GM12878 (cell line): ENCODE measurements around the gene GPR68. TPM values are rescaled to one million over a fixed set of nuclear protein-coding genes. Genes with fewer than 3 reads are reported as not detected.

Source experiments
- ATAC-seq: fragments of 200-7000 bp; cut with Tn5 transposase; 3 replicates; pipeline ENCODE4 v1.9.1; 2020; ENCODE audit warnings: mild to moderate bottlenecking, moderate library complexity
- BruUV-seq: library from RNA; stranded (reverse); fragments of 400-500 nt; replicated peaks from 2 replicates; lab custom pipeline; 2021; lab: Mats Ljungman, UMichigan
- CTCF ChIA-PET: fragments of 300-600 bp; sonication (Branson Sonifier 250); formaldehyde crosslinking; extraction: SDS; loops from one replicate; lab custom pipeline; 2021; ENCODE audit warnings: inconsistent platforms; lab: Yijun Ruan, JAX
- POLR2A ChIA-PET: fragments of 350-600 bp; formaldehyde crosslinking; extraction: SDS; loops from one replicate; lab custom pipeline; 2021; ENCODE audit warnings: inconsistent platforms; lab: Charles Lee
- RAD21 ChIA-PET: fragments of 300-600 bp; sonication (Branson Sonifier 250); formaldehyde crosslinking; loops from one replicate; lab custom pipeline; 2023; ENCODE audit warnings: antibody characterized with exemption; ENCODE audit not compliant: unreplicated experiment; lab: Charles Lee
- SMC1A ChIA-PET: fragments of 300-600 bp; sonication (Branson Sonifier 250); formaldehyde crosslinking; loops from one replicate; lab custom pipeline; 2023; ENCODE audit not compliant: unreplicated experiment, uncharacterized antibody; lab: Charles Lee
- DNase-seq: peaks from one replicate; pipeline ENCODE4 v3.0.0-alpha.2; 2011; ENCODE audit warnings: low read depth, low spot score
- FAIRE-seq: peaks from 3 replicates; lab custom pipeline; 2011; peaks lifted over from hg19 to GRCh38; lab: Jason Lieb, UNC
- H2AFZ ChIP-seq: 2 replicates; pipeline ENCODE4 v1.6.0; 2011; ENCODE audit warnings: low read depth, low read length, control low read depth; ENCODE audit not compliant: control insufficient read depth
- H3K27ac ChIP-seq: 2 replicates; pipeline ENCODE4 v1.5.1; 2011; ENCODE audit warnings: control low read depth; ENCODE audit not compliant: control insufficient read depth, insufficient read depth
- H3K27me3 ChIP-seq, 2 experiments: replicated peaks in 1 of 2; 2 replicates each; pipeline versions ENCODE4 v1.6.0 to v1.6.1; 2011; ENCODE audit warnings: low read length in 1 of 2; ENCODE audit not compliant: control insufficient read depth in 2 of 2, insufficient read depth in 2 of 2
- H3K36me3 ChIP-seq, 2 experiments: 2 replicates each; pipeline ENCODE4 v1.5.1; 2011; ENCODE audit warnings: low read length in 1 of 2; ENCODE audit not compliant: control insufficient read depth in 2 of 2, insufficient read depth in 2 of 2
- H3K4me1 ChIP-seq: 2 replicates; pipeline ENCODE4 v1.6.1; 2011; ENCODE audit warnings: mild to moderate bottlenecking, low read length, moderate library complexity, mixed read lengths; ENCODE audit not compliant: control insufficient read depth, insufficient read depth
- H3K4me2 ChIP-seq: 2 replicates; pipeline ENCODE4 v1.6.0; 2011; ENCODE audit warnings: control low read depth; ENCODE audit not compliant: control insufficient read depth, insufficient read depth
- H3K4me3 ChIP-seq: fragments of 200-600 bp; sonication (generic); 2 replicates; pipeline ENCODE4 v1.5.1; 2016
- H3K79me2 ChIP-seq: 2 replicates; pipeline ENCODE4 v1.6.0; 2011; ENCODE audit warnings: low read length; ENCODE audit not compliant: control insufficient read depth, insufficient read depth
- H3K9ac ChIP-seq: 2 replicates; pipeline ENCODE4 v1.8.0; 2011; ENCODE audit warnings: low read length, control low read depth, mixed read lengths; ENCODE audit not compliant: control insufficient read depth, insufficient read depth
- H3K9me3 ChIP-seq: replicated peaks from 3 replicates; pipeline ENCODE4 v1.5.1; 2011; ENCODE audit warnings: mild to moderate bottlenecking, low read length; ENCODE audit not compliant: control insufficient read depth, insufficient read depth
- H4K20me1 ChIP-seq: 2 replicates; pipeline ENCODE4 v1.6.0; 2011; ENCODE audit not compliant: control insufficient read depth, insufficient read depth
- CEBPB ChIP-seq, 2 experiments: fragments of 150-350 bp in 1 of 2; IDR thresholded peaks; 2 replicates each; pipeline ENCODE4 v1.6.1; 2012 to 2014; ENCODE audit warnings: low read depth in 2 of 2, low read length in 2 of 2, borderline replicate concordance in 1 of 2, inconsistent platforms in 1 of 2
- CREB1 ChIP-seq: IDR thresholded peaks from 2 replicates; pipeline ENCODE4 v1.6.1; 2012; ENCODE audit warnings: low read depth, mild to moderate bottlenecking, inconsistent platforms
- ELK1 ChIP-seq: IDR thresholded peaks from 2 replicates; pipeline ENCODE4 v1.6.1; 2012; ENCODE audit warnings: low read depth, low read length, improper control_type of control experiment
- FOS ChIP-seq: IDR thresholded peaks from 3 replicates; pipeline ENCODE4 v1.6.1; 2011; ENCODE audit warnings: borderline replicate concordance; ENCODE audit not compliant: insufficient read length; ENCODE audit errors: extremely low read depth
- FOXM1 ChIP-seq: IDR thresholded peaks from 2 replicates; pipeline ENCODE4 v1.6.1; 2012; ENCODE audit warnings: low read depth, mild to moderate bottlenecking, inconsistent platforms, low read length, moderate library complexity
- HCFC1 ChIP-seq: fragments of 150-350 bp; IDR thresholded peaks from 2 replicates; pipeline ENCODE4 v1.6.1; 2014; ENCODE audit warnings: low read length
- KLF5 ChIP-seq: fragments of 450-650 bp; IDR thresholded peaks from 2 replicates; pipeline ENCODE4 v1.6.1; 2014; ENCODE audit warnings: mild to moderate bottlenecking; ENCODE audit not compliant: partially characterized antibody
- MEF2A ChIP-seq: IDR thresholded peaks from 2 replicates; pipeline ENCODE4 v1.6.1; 2011; ENCODE audit warnings: low read depth, mild to moderate bottlenecking, low read length, moderate library complexity; ENCODE audit not compliant: insufficient read depth
- MTA2 ChIP-seq: fragments of 450-650 bp; IDR thresholded peaks from 2 replicates; pipeline ENCODE4 v1.6.1; 2016; ENCODE audit warnings: low read depth, mild to moderate bottlenecking, moderate library complexity
- RELA ChIP-seq: fragments of 450-650 bp; IDR thresholded peaks from 2 replicates; pipeline ENCODE4 v1.8.0; 2014; ENCODE audit warnings: borderline replicate concordance; ENCODE audit not compliant: partially characterized antibody
- SUZ12 ChIP-seq: fragments of 200-600 bp; sonication (generic); IDR thresholded peaks from one replicate; pipeline ENCODE4 v1.6.1; 2018; ENCODE audit warnings: antibody characterized with exemption, mild to moderate bottlenecking; ENCODE audit not compliant: unreplicated experiment
- ZBED1 ChIP-seq: IDR thresholded peaks from 2 replicates; pipeline ENCODE4 v1.6.1; 2016; ENCODE audit warnings: borderline replicate concordance
- ZNF24 ChIP-seq: fragments of 450-650 bp; IDR thresholded peaks from 2 replicates; pipeline ENCODE4 v1.6.1; 2017; ENCODE audit warnings: antibody characterized with exemption, mild to moderate bottlenecking
- ZNF274 ChIP-seq: IDR thresholded peaks from one replicate; pipeline ENCODE4 v1.8.0; 2011; ENCODE audit not compliant: insufficient read length, insufficient read depth
- WGBS: methylation state at CpG from one replicate; pipeline ENCODE4 v1.1.6; 2016; ENCODE audit warnings: low lambda C conversion rate; ENCODE audit not compliant: insufficient replicate concordance, insufficient coverage; ENCODE audit errors: missing lambda C conversion rate; 5-methylcytosine and 5-hydroxymethylcytosine counted together
- in situ Hi-C: fragments of 300-500 bp; cut with MboI; formaldehyde crosslinking; loops from 9 replicates; pipeline ENCODE4 v1.14.3; 2018; ENCODE audit warnings: mixed read lengths
- intact Hi-C: fragments of 100-400 bp; cut with micrococcal nuclease; formaldehyde crosslinking; loops from one replicate; pipeline ENCODE4 v1.14.2; 2022; ENCODE audit not compliant: unreplicated experiment
- polyA plus RNA-seq, 11 experiments: library from polyadenylated mRNA; depleted of rRNA in 4 of 11; unstranded in 6 of 11; stranded (reverse) in 5 of 11; fragments of >200 nt; fragmentation: Nextera tagmentation in 4 of 11; fragmentation: Illumina TruSeq in 1 of 11; extraction: Ambion mirVana in 4 of 11; extraction: Trizol in 1 of 11; gene quantifications; 1 replicate in 1 of 11; 2 replicates in 10 of 11; pipeline versions ENCODE4 v1.2.1 to v1.2.3, GENCODE V29; 2011 to 2016; ENCODE audit warnings: inconsistent platforms in 2 of 11, missing spikeins in 2 of 11, low read depth in 1 of 11
- total RNA-seq, 4 experiments: library from RNA; depleted of rRNA in 3 of 4; stranded (reverse); fragments of >200 nt in 3 of 4; fragmentation: Illumina TruSeq in 1 of 4; extraction: Trizol in 1 of 4; gene quantifications; 2 replicates each; pipeline versions ENCODE4 v1.2.1 to v1.2.3, GENCODE V29; 2013 to 2021
- TF ChIP-seq, protein P1 (sequence below): fragments of 450-650 bp; IDR thresholded peaks from 2 replicates; pipeline ENCODE4 v1.6.1; 2016; ENCODE audit warnings: mild to moderate bottlenecking, moderate library complexity, borderline replicate concordance
- TF ChIP-seq, protein P2 (sequence below): fragments of 450-650 bp; IDR thresholded peaks from 2 replicates; pipeline ENCODE4 v1.6.1; 2017; ENCODE audit warnings: low read depth, mild to moderate bottlenecking, moderate library complexity

Gene GPR68
- total and polyA plus RNA-seq, 10 of the 15 experiments (the other 5 are each of a cell fraction or from before 2014, with no cell fraction given) = 0.06 to 3.4 (median 1.8) TPM

GRCh38 chr14:91273273-91273884, 28.9 kb upstream of the GPR68 start:
- DNase-seq (no peak), ATAC-seq (no peak), FAIRE-seq (no peak)
- Histone ChIP-seq H4K20me1 (no peaks in the 10 kb centered on the region), H3K36me3 (peaks cover 23 to 35% of the 10 kb centered on the region in 2 experiments), H3K27me3 (no peaks in the 10 kb centered on the region), H2AFZ (no peak overlapping the region), H3K4me1 (no peaks in the 10 kb centered on the region), H3K9ac (no peak overlapping the region), H3K4me2 (no peak overlapping the region), H3K9me3 (no peaks in the 10 kb centered on the region), H3K27ac (no peak overlapping the region), H3K4me3 (no peak overlapping the region), H3K79me2 (no peaks in the 10 kb centered on the region)
- ChIA-PET RAD21 (interaction anchor here (1.4 kb wide), 1 partner anchor 10 kb away, joined by 5 read pairs; no protein-coding TSS in a partner anchor), POLR2A (no interaction called here), CTCF (no interaction called here), SMC1A (interaction anchor here (1.6 kb wide), 1 partner anchor 96 kb away, joined by 5 read pairs; no protein-coding TSS in a partner anchor)
- no peak for TF ChIP-seq MEF2A
- TF ChIP-seq FOS = no peak
- no peak for TF ChIP-seq HCFC1
- no peak for TF ChIP-seq FOXM1
- TF ChIP-seq, protein P1, sequence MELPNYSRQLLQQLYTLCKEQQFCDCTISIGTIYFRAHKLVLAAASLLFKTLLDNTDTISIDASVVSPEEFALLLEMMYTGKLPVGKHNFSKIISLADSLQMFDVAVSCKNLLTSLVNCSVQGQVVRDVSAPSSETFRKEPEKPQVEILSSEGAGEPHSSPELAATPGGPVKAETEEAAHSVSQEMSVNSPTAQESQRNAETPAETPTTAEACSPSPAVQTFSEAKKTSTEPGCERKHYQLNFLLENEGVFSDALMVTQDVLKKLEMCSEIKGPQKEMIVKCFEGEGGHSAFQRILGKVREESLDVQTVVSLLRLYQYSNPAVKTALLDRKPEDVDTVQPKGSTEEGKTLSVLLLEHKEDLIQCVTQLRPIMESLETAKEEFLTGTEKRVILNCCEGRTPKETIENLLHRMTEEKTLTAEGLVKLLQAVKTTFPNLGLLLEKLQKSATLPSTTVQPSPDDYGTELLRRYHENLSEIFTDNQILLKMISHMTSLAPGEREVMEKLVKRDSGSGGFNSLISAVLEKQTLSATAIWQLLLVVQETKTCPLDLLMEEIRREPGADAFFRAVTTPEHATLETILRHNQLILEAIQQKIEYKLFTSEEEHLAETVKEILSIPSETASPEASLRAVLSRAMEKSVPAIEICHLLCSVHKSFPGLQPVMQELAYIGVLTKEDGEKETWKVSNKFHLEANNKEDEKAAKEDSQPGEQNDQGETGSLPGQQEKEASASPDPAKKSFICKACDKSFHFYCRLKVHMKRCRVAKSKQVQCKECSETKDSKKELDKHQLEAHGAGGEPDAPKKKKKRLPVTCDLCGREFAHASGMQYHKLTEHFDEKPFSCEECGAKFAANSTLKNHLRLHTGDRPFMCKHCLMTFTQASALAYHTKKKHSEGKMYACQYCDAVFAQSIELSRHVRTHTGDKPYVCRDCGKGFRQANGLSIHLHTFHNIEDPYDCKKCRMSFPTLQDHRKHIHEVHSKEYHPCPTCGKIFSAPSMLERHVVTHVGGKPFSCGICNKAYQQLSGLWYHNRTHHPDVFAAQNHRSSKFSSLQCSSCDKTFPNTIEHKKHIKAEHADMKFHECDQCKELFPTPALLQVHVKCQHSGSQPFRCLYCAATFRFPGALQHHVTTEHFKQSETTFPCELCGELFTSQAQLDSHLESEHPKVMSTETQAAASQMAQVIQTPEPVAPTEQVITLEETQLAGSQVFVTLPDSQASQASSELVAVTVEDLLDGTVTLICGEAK = no peak
- TF ChIP-seq, protein P2, sequence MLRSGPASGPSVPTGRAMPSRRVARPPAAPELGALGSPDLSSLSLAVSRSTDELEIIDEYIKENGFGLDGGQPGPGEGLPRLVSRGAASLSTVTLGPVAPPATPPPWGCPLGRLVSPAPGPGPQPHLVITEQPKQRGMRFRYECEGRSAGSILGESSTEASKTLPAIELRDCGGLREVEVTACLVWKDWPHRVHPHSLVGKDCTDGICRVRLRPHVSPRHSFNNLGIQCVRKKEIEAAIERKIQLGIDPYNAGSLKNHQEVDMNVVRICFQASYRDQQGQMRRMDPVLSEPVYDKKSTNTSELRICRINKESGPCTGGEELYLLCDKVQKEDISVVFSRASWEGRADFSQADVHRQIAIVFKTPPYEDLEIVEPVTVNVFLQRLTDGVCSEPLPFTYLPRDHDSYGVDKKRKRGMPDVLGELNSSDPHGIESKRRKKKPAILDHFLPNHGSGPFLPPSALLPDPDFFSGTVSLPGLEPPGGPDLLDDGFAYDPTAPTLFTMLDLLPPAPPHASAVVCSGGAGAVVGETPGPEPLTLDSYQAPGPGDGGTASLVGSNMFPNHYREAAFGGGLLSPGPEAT = no peak
- no peak for TF ChIP-seq ZNF274
- no peak for TF ChIP-seq ZNF24
- no peak for TF ChIP-seq SUZ12
- TF ChIP-seq KLF5 = no peak
- TF ChIP-seq CREB1 = no peak
- no peak for TF ChIP-seq MTA2
- no peak for TF ChIP-seq CEBPB (IDR thresholded peaks at IDR 0.05; ENCODE audit: borderline replicate concordance in 1 of 2, low read depth in 2 of 2, low read length in 2 of 2)
- TF ChIP-seq ELK1 = no peak
- no peak for TF ChIP-seq ZBED1
- TF ChIP-seq RELA = no peak
- WGBS = 98% methylated on average over 27 of the region's 27 CpGs
- in situ Hi-C loops = no loop called here
- intact Hi-C loops = no loop called here
- no TSS peak for BruUV-seq
